ENCODE measurements around the gene TIMM29. TPM values are rescaled to one million over a fixed set of nuclear protein-coding genes. Genes with fewer than 3 reads are reported as not detected.
A peak's percentile ranks its signal among the peaks of the same experiment; 100 is the strongest.

Gene TIMM29
- total RNA-seq, 4 donors from 2014 or later: 39.6 to 53.2 (median 49.8) TPM

DNA sequence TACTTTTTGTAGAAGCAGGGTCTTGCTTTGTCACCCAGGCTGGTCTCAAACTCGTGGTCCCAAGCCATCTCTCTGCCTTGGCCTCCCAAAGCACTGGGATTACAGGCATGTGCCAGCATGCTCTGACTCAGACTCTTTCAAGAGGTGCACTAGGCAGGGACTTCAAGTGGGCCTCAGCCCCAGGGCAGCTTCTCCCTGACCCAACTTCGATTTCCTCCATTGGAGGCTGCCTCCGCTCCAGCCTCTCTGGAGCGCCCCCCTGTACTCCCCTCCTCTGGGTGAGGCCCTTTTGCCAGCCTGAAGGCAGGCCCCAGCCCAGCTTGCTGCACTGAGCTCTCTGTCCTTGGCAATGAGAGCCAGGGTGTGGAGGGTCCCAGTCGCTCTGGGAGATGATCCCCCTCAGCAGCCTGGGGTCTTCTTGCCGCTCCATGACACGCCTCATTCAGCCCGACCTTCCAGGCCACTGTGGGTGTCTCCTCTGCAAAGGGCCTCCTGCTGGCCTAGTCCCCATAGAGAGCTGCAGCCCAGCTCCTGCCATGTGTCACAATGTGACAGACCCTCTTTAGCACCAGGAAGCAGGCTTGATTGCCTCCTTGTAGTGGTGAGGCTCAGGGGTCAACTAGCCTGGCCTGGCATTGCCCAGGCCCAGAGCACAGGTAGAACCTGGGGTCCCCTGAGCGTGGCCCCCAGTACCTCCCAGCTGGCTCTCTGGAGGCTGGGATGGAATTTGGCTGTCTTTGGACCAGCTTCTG is 40.8 kb upstream of the TIMM29 start:
- intact Hi-C loops (cut with DNase I; ENCODE audit: low total_unique reads): no loop called here
- TF ChIP-seq POLR2A (IDR thresholded peaks at IDR 0.05): no peak
- no peak for TF ChIP-seq CTCF (IDR thresholded peaks at IDR 0.05)
- 77 to 80% methylated on average over 9 of the region's 9 CpGs for WGBS, 2 donors
- no peak for DNase-seq (ENCODE audit: low spot score in 2 of 2)
- no peak overlapping the region for H3K4me3 ChIP-seq (ENCODE audit: low read depth, poor library complexity, severe bottlenecking)

DNA sequence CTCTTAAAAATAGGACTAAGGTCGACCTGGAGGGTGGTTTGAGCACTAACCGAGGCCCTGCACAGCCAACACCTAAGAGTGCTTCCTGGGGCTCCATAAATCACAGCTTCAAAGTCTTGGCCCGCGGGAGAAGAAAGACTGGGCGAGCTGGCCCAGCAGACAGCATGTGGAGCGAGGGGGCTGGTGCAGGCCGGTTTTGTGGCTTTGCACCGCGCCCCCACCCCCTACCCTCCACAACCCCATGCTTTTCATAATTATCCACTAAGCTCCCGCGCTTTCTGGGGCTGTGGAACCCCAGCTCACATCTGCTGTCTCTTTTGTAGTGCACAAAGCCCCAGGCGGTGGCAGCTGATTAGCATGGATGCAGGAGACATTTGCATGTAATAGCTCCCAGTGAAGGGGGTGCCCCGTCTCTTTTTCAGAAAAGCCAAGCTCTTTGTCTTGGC is 40.2 kb upstream of the TIMM29 start:
- no peak for DNase-seq (ENCODE audit: low spot score in 2 of 2)
- TF ChIP-seq POLR2A (IDR thresholded peaks at IDR 0.05): no peak
- no peak for TF ChIP-seq CTCF (IDR thresholded peaks at IDR 0.05)
- intact Hi-C loops (cut with DNase I; ENCODE audit: low total_unique reads): no loop called here
- H3K4me3 ChIP-seq (ENCODE audit: low read depth, poor library complexity, severe bottlenecking): no peak overlapping the region
- 33 to 38% methylated on average over 13 of the region's 13 CpGs for WGBS, 2 donors

DNA sequence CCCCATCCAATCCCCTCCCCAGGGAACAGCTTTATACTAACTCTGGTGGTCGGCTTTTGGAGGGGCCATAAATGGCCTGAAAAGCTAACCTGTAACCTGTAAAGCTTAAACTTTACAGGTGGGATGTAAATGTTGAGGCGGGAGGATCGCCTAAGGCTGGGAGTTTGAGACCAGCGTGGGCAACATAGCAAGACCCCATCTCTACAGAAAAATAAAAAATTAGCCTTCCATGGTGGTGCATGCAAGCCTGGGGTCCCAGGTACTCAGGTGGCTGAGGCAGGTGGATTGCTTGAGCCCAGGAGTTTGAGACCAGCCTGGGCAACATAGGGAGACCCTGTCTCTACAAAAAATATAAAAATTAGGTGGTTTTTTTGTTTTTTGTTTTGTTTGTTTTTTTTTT is 38.7 kb upstream of the TIMM29 start:
- intact Hi-C loops (cut with DNase I; ENCODE audit: low total_unique reads): no loop called here
- 94 to 98% methylated on average over 4 of the region's 4 CpGs for WGBS, 2 donors
- TF ChIP-seq POLR2A (IDR thresholded peaks at IDR 0.05) (no peak), CTCF (IDR thresholded peaks at IDR 0.05) (no peak)
- DNase-seq (ENCODE audit: low spot score in 2 of 2): no peak
- no peak overlapping the region for H3K4me3 ChIP-seq (ENCODE audit: low read depth, poor library complexity, severe bottlenecking)

- no peak overlapping the region for H3K4me3 ChIP-seq (ENCODE audit: low read depth, poor library complexity, severe bottlenecking)
- intact Hi-C loops (cut with DNase I; ENCODE audit: low total_unique reads): no loop called here
- TF ChIP-seq POLR2A (IDR thresholded peaks at IDR 0.05) (no peak), CTCF (IDR thresholded peaks at IDR 0.05) (no peak)
- WGBS, 2 donors: 44 to 46% methylated on average over 21 of the region's 21 CpGs
- DNase-seq (ENCODE audit: low spot score in 2 of 2): peak in 1 of 2 donors; percentile 27
These were observed 37.1 kb upstream of the TIMM29 start for GRCh38 chr19:10891405-10892086.

DNA sequence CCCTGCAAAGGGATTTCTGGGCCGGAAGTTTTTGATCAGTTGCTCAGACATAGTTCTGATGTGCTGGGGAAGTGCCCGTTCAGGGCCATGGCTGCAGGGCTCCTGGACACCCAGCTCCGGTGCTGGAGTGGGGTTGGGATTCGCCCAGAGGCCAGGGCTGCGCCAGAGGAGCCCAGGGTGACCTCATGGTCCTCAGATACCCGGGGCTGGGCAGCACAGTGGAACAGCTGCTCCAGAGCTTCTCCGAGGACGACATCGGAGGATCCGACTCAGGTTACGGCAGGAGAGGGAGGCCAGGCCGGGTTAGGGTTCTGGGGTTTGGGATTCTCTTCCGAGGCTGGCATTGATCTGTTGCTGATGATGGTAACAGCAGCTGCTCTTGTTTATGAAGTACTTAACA is 36.4 kb upstream of the TIMM29 start:
- WGBS, 2 donors: 63 to 74% methylated on average over 13 of the region's 13 CpGs
- TF ChIP-seq CTCF (IDR thresholded peaks at IDR 0.05) (no peak), POLR2A (IDR thresholded peaks at IDR 0.05) (no peak)
- H3K4me3 ChIP-seq (ENCODE audit: low read depth, poor library complexity, severe bottlenecking): no peak overlapping the region
- no peak for DNase-seq (ENCODE audit: low spot score in 2 of 2)
- intact Hi-C loops (cut with DNase I; ENCODE audit: low total_unique reads): no loop called here

Data from lower leg skin (tissue), 4 donors.